Measurements from ENCODE around the gene ARHGEF10L.

GRCh38 chr1:17531343-17531681 lies 8.2 kb upstream of the ARHGEF10L start:
- TF ChIP-seq EZH2phosphoT487 (IDR thresholded peaks at IDR 0.05; ENCODE audit: borderline replicate concordance, low read length) (no peak), CTCF (IDR thresholded peaks at IDR 0.05; ENCODE audit: low read depth, low read length, poor library complexity, severe bottlenecking) (no peak)

Measured in DOHH2 (cell line).